PC-3 (cell line): ENCODE results near the gene COL25A1. TPM values are rescaled to one million over a fixed set of nuclear protein-coding genes. Genes with fewer than 3 reads are reported as not detected.

Source experiments
- ATAC-seq: fragments of 200-7000 bp; cut with Tn5 transposase; 2 replicates; pipeline ENCODE4 v1.9.1; 2020; ENCODE audit warnings: mild to moderate bottlenecking, moderate library complexity
- BruUV-seq: library from RNA; stranded (reverse); fragments of 400-500 nt; replicated peaks from 2 replicates; lab custom pipeline; 2021; lab: Mats Ljungman, UMichigan
- CTCF ChIA-PET: fragments of 300-600 bp; sonication (Branson Sonifier 250); formaldehyde crosslinking; loops from one replicate; lab custom pipeline; 2022; ENCODE audit warnings: antibody characterized with exemption; lab: Charles Lee
- POLR2A ChIA-PET: fragments of 300-600 bp; sonication (Branson Sonifier 250); formaldehyde crosslinking; loops from one replicate; lab custom pipeline; 2022; ENCODE audit warnings: antibody characterized with exemption; ENCODE audit not compliant: unreplicated experiment; lab: Charles Lee
- DNase-seq: peaks from one replicate; pipeline ENCODE4 v3.0.0-alpha.2; 2015
- H2AFZ ChIP-seq: fragments of 300-600 bp; sonication (generic); 2 replicates; pipeline ENCODE4 v1.6.0; 2016; ENCODE audit warnings: antibody characterized with exemption, low read length
- H3F3A ChIP-seq: fragments of 300-600 bp; sonication (generic); one replicate; pipeline ENCODE4 v1.6.0; 2017; ENCODE audit warnings: antibody characterized with exemption, low read length, control low read depth, mild to moderate bottlenecking; ENCODE audit not compliant: unreplicated experiment
- H3K27ac ChIP-seq: fragments of 300-600 bp; sonication (generic); 2 replicates; pipeline ENCODE4 v1.5.1; 2016; ENCODE audit warnings: mild to moderate bottlenecking, low read length
- H3K27me3 ChIP-seq: fragments of 300-600 bp; sonication (generic); 2 replicates; pipeline ENCODE4 v1.6.1; 2016; ENCODE audit warnings: low read length, mixed read lengths
- H3K36me3 ChIP-seq: fragments of 300-600 bp; sonication (generic); 2 replicates; pipeline ENCODE4 v1.6.1; 2016; ENCODE audit warnings: low read depth, mixed run types, low read length, mixed read lengths
- H3K4me1 ChIP-seq: fragments of 300-600 bp; sonication (generic); 2 replicates; pipeline ENCODE4 v1.5.1; 2016; ENCODE audit warnings: low read length; ENCODE audit not compliant: insufficient read depth
- H3K4me2 ChIP-seq: fragments of 300-600 bp; sonication (generic); 2 replicates; pipeline ENCODE4 v1.6.0; 2016; ENCODE audit warnings: low read length
- H3K4me3 ChIP-seq: fragments of 300-600 bp; sonication (generic); 2 replicates; pipeline ENCODE4 v1.5.1; 2016; ENCODE audit warnings: mild to moderate bottlenecking, low read length, mixed read lengths
- H3K79me2 ChIP-seq: fragments of 300-600 bp; sonication (generic); 2 replicates; pipeline ENCODE4 v1.6.1; 2017; ENCODE audit warnings: low read length, mixed read lengths
- H3K9ac ChIP-seq: fragments of 300-600 bp; sonication (generic); 2 replicates; pipeline ENCODE4 v1.6.0; 2016; ENCODE audit warnings: mild to moderate bottlenecking, low read length
- H3K9me2 ChIP-seq: fragments of 300-600 bp; sonication (generic); replicated peaks from 2 replicates; pipeline ENCODE4 v1.6.1; 2016; ENCODE audit warnings: mixed run types, low read length, mixed read lengths
- H3K9me3 ChIP-seq: fragments of 300-600 bp; sonication (generic); 2 replicates; pipeline ENCODE4 v1.6.1; 2016; ENCODE audit warnings: low read length, mixed read lengths
- H4K20me1 ChIP-seq: fragments of 300-600 bp; sonication (generic); 2 replicates; pipeline ENCODE4 v1.6.1; 2016; ENCODE audit warnings: low read length, mixed read lengths
- CTCF ChIP-seq: fragments of 300-600 bp; sonication (generic); conservative IDR thresholded peaks from 2 replicates; pipeline ENCODE4 v1.5.1; 2017; ENCODE audit warnings: antibody characterized with exemption, low read depth, mild to moderate bottlenecking, low read length
- EZH2 ChIP-seq: fragments of 300-600 bp; sonication (generic); IDR thresholded peaks from one replicate; pipeline ENCODE4 v1.6.1; 2017; ENCODE audit warnings: antibody characterized with exemption, mild to moderate bottlenecking, low read length; ENCODE audit not compliant: unreplicated experiment
- EZH2phosphoT487 ChIP-seq: fragments of 300-600 bp; sonication (generic); IDR thresholded peaks from 2 replicates; pipeline ENCODE4 v1.6.1; 2018; ENCODE audit warnings: mild to moderate bottlenecking, antibody characterized with exemption, low read length, borderline replicate concordance
- intact Hi-C: fragments of 100-400 bp; cut with micrococcal nuclease; formaldehyde crosslinking; loops from 2 replicates; pipeline ENCODE4 v1.9.0; 2023
- total RNA-seq: library from RNA; depleted of rRNA; stranded (reverse); fragments of >200 nt; gene quantifications from 2 replicates; pipeline ENCODE4 v1.2.3, GENCODE V29; 2014

COL25A1 gene
- total RNA-seq, 1 experiment from 2014 or later, result not detected

- no TSS peak for BruUV-seq
- ChIA-PET POLR2A (no interaction called here), CTCF (no interaction called here)
- H3K4me3 ChIP-seq, result no peak overlapping the region
- no peak for DNase-seq
- no peak overlapping the region for H2AFZ ChIP-seq
- H3K9me3 ChIP-seq, result no peaks in the 10 kb centered on the region
- no peak overlapping the region for H3K27ac ChIP-seq
- no peaks in the 10 kb centered on the region for H3K79me2 ChIP-seq
- no peak overlapping the region for H3K4me2 ChIP-seq
- no peak for TF ChIP-seq EZH2
- TF ChIP-seq EZH2phosphoT487, result no peak
- TF ChIP-seq CTCF, result no peak
- H3K4me1 ChIP-seq, result no peaks in the 10 kb centered on the region
- H3K9ac ChIP-seq, result no peak overlapping the region
- intact Hi-C loops, result no loop called here
- H4K20me1 ChIP-seq, result no peaks in the 10 kb centered on the region
- H3F3A ChIP-seq, result no peaks in the 10 kb centered on the region
- ATAC-seq, result no peak
- peaks cover 6% of the 10 kb centered on the region; the same call in 1 of the 2 replicates for H3K27me3 ChIP-seq
- no peaks in the 10 kb centered on the region for H3K9me2 ChIP-seq
- no peaks in the 10 kb centered on the region for H3K36me3 ChIP-seq
Measured at GRCh38 chr4:108867476-108867875, 435.0 kb downstream of the COL25A1 start.

- H2AFZ ChIP-seq, result no peak overlapping the region
- no peaks in the 10 kb centered on the region for H3K4me1 ChIP-seq
- no peaks in the 10 kb centered on the region for H3K36me3 ChIP-seq
- no peaks in the 10 kb centered on the region for H3K9me3 ChIP-seq
- H4K20me1 ChIP-seq, result no peaks in the 10 kb centered on the region
- H3K27me3 ChIP-seq, result no peaks in the 10 kb centered on the region
- intact Hi-C loops, result no loop called here
- H3K27ac ChIP-seq, result no peak overlapping the region
- CTCF ChIA-PET, result no interaction called here
- no TSS peak for BruUV-seq
- H3K79me2 ChIP-seq, result no peaks in the 10 kb centered on the region
- H3K9me2 ChIP-seq, result no peaks in the 10 kb centered on the region
- POLR2A ChIA-PET, result no interaction called here
- H3F3A ChIP-seq, result no peaks in the 10 kb centered on the region
- H3K4me2 ChIP-seq, result no peak overlapping the region
- H3K4me3 ChIP-seq, result no peak overlapping the region
- DNase-seq (peak; percentile 7), ATAC-seq (no peak)
- H3K9ac ChIP-seq, result no peak overlapping the region
- TF ChIP-seq CTCF (no peak), EZH2phosphoT487 (no peak), EZH2 (no peak)
Measured at GRCh38 chr4:108861334-108861733, 441.1 kb downstream of the COL25A1 start.

GRCh38 chr4:108854786-108855185 is 447.7 kb downstream of the COL25A1 start:
- no peaks in the 10 kb centered on the region for H3K9me2 ChIP-seq
- H3K27ac ChIP-seq, result no peak overlapping the region
- H3K4me3 ChIP-seq, result no peak overlapping the region
- BruUV-seq, result no TSS peak
- ChIA-PET CTCF (interaction anchor here (0.6 kb wide), 1 partner anchor 18 kb away, joined by 5 read pairs; no protein-coding TSS in a partner anchor), POLR2A (no interaction called here)
- no peak overlapping the region for H2AFZ ChIP-seq
- H4K20me1 ChIP-seq, result no peaks in the 10 kb centered on the region
- no peak for DNase-seq
- no peak overlapping the region for H3K9ac ChIP-seq
- intact Hi-C loops, result no loop called here
- no peak for ATAC-seq
- H3K4me1 ChIP-seq, result peaks cover 10% of the 10 kb centered on the region
- no peaks in the 10 kb centered on the region for H3K9me3 ChIP-seq
- H3K4me2 ChIP-seq, result no peak overlapping the region
- H3K79me2 ChIP-seq, result no peaks in the 10 kb centered on the region
- no peaks in the 10 kb centered on the region for H3K27me3 ChIP-seq
- H3K36me3 ChIP-seq, result no peaks in the 10 kb centered on the region
- H3F3A ChIP-seq, result no peaks in the 10 kb centered on the region
- TF ChIP-seq EZH2phosphoT487, result no peak
- TF ChIP-seq CTCF, result no peak
- TF ChIP-seq EZH2, result no peak
